ENCODE data around the gene HP1BP3. TPM values are rescaled to one million over a fixed set of nuclear protein-coding genes. Genes with fewer than 3 reads are reported as not detected.
A peak's percentile ranks its signal among the peaks of the same experiment; 100 is the strongest.
"Not testable (repeated sequence)": the region's sequence is repeated elsewhere in the genome, so short reads cannot be mapped to it uniquely, and the experiment has no call there.

Gene HP1BP3
- polyA plus RNA-seq (2013, experiment 1 of 2; ENCODE audit: insufficient read length), result 199 TPM
- polyA plus RNA-seq (2013, experiment 2 of 2; ENCODE audit: insufficient read length), result 152 TPM

- DNase-seq, result peak; percentile 79
Observed at GRCh38 chr1:20787029-20787839, at the start of gene HP1BP3. HP1BP3 (minus strand) TSS chr1:20787307; CDS start chr1:20780440, 6,867 bp downstream.

- DNase-seq, result no peak
Observed at GRCh38 chr1:20836230-20836629, 49.1 kb upstream of the HP1BP3 start.

GRCh38 chr1:20834780-20835179 lies 47.7 kb upstream of the HP1BP3 start:
- no peak for DNase-seq

- no peak for DNase-seq
Observed at GRCh38 chr1:20834192-20834591, 47.1 kb upstream of the HP1BP3 start.

GRCh38 chr1:20830378-20830777 lies 43.3 kb upstream of the HP1BP3 start:
- no peak for DNase-seq

- DNase-seq, result no peak
Observed at GRCh38 chr1:20829946-20830345, 42.8 kb upstream of the HP1BP3 start.

- DNase-seq, result no peak
Observed at GRCh38 chr1:20829531-20829930, 42.4 kb upstream of the HP1BP3 start.

- DNase-seq, result no peak
Observed at GRCh38 chr1:20823845-20824244, 36.7 kb upstream of the HP1BP3 start.

GRCh38 chr1:20821466-20821865 lies 34.4 kb upstream of the HP1BP3 start:
- no peak for DNase-seq

- no peak for DNase-seq
Observed at GRCh38 chr1:20819818-20820217, 32.7 kb upstream of the HP1BP3 start.

- no peak for DNase-seq
Observed at GRCh38 chr1:20814534-20814871, 27.4 kb upstream of the HP1BP3 start.

GRCh38 chr1:20811916-20812315 lies 24.8 kb upstream of the HP1BP3 start:
- DNase-seq, result no peak

- no peak for DNase-seq
Observed at GRCh38 chr1:20793236-20793635, 6.1 kb upstream of the HP1BP3 start.

GRCh38 chr1:20792196-20792595 lies 5.1 kb upstream of the HP1BP3 start:
- DNase-seq, result peak; percentile 15

- DNase-seq, result no peak
Observed at GRCh38 chr1:20790785-20791184, 3.7 kb upstream of the HP1BP3 start.

- not testable (repeated sequence) for DNase-seq
Observed at GRCh38 chr1:20789598-20789997, 2.5 kb upstream of the HP1BP3 start.

GRCh38 chr1:20787840-20788795 lies 1.0 kb upstream of the HP1BP3 start:
- DNase-seq, result peak; percentile 70

GRCh38 chr1:20786253-20787028 lies 666 bp downstream of the HP1BP3 start:
- DNase-seq, result peak; percentile 94

- DNase-seq, result no peak
Observed at GRCh38 chr1:20785907-20786252, 1.2 kb downstream of the HP1BP3 start.

- DNase-seq, result no peak
Observed at GRCh38 chr1:20775700-20776099, 11.4 kb downstream of the HP1BP3 start.

- DNase-seq, result no peak
Observed at GRCh38 chr1:20771780-20772179, 15.3 kb downstream of the HP1BP3 start.

GRCh38 chr1:20770314-20771087 lies 16.6 kb downstream of the HP1BP3 start:
- no peak for DNase-seq
